Measurements from ENCODE around the gene ANKRD31.
"Not testable (repeated sequence)": the region's sequence is repeated elsewhere in the genome, so short reads cannot be mapped to it uniquely, and the experiment has no call there.

ANKRD31 gene

GRCh38 chr5:75138689-75139088 lies 98.0 kb downstream of the ANKRD31 start:
- DNase-seq = no peak

DNA sequence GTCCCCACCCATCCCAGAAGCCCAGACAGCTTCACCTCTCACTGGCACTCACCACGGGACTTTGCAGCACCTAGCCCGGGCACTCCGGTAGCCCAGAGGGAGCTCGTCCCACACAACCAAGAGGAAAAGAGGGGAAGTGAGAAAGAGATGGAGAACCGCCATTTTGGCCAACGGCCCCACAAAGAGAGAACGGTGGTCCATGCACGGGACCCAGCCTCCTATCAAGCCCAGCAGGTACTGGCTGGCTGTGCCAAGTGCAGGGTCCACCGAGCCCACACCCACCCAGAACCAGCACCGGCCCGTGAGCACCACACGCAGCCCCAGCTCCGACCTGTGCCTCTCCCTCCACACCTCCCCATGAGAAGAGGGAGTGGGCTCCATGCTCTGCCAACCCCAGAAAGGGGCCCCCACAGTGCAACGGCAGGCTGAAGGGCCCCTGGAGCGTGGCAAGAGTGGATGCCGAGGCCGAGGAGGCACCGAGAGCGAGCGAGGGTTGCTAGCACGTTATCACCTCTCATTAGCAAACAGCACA lies 105.8 kb downstream of the ANKRD31 start:
- DNase-seq = no peak

DNA sequence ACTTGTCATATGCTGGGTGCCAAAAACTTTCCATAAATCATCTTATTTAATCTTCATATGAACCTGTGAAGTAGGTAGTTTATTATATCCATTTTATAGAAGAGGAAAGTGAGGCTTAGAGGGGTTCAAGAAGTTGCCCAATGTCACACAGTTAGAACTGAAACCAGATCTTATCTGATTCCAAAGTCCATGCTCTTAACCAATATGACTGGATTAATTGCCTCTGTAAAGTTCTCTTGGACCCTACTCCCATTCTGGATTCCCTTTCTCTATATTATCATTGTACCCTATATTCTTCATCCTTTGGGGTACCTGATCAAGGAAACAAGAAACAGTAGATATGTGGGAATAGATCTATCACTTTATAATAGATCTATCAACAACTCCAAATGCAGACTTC lies 119.8 kb downstream of the ANKRD31 start:
- no peak for DNase-seq

GRCh38 chr5:75114311-75114710 lies 122.4 kb downstream of the ANKRD31 start:
- not testable (repeated sequence) for DNase-seq

DNA sequence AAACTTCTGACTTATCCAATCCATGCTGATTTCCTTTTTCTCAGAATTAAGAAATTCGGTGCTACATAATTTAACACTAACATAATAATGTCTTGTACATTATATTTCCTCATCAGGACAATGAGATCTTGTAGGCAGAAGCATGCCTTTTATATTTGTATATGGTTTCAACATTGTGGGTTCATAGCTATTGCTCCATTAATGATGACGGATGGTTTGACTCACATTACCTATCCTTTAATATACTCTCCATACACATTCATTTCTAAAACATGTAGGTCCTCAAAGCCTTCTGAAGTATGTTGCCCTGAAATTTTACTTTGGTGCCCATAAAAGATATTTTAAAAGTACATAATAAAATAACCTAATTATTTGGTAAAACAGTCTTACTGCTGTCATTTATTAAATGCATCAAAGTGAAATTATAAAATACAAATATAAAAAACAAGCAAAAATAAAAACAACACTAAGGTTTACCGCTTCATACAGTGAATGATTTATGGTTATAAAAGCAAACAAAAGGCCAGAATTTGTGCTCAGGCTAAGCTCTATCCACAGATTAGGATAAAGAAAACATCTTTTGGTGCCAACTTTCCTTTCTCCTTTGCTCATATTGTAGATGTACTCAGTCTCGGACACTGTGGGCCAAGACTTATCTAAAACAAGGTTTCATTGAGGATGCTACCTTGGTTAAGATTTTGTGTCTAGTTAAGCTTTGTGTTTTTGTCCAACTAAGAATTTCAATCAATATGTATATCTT lies 123.1 kb downstream of the ANKRD31 start:
- DNase-seq = no peak

- DNase-seq = no peak
Observed at GRCh38 chr5:75108931-75109596, 127.6 kb downstream of the ANKRD31 start.

DNA sequence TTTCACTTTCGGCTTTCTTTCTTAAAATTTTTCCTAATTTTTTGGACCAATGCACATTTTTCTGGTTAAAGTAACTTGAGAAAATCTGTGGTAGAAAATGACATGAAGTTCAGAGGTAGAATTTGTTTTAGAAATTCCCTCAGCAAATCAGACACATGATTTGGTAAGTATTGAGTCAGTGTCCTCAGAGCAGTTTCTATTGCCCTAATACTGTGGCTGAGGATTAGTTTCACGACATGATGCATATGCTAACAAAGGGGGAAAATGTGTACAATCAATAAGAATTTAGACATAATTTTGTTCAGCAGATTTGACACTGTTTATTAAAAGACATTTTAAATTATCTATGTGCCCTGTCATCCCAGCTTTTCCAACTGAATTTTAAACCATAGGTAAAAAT lies 128.2 kb downstream of the ANKRD31 start:
- DNase-seq = no peak

DNA sequence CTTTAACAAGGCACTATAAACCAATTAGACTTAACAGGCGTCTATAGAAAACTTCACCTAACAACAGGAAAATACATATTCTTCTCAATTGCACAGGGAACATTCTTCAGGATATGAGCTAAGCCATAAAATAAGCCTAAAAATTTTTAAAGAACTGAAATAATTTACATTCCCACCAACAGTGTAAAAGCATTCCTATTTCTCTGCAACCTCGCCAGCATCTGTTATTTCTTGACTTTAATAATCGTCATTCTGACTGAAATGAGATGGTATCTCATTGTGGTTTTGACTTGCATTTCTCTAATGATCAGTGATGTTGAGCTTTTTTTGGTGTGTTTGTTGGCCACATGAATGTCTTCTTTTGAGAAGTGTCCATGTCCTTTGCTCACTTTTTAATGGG lies 140.7 kb downstream of the ANKRD31 start:
- not testable (repeated sequence) for DNase-seq

DNA sequence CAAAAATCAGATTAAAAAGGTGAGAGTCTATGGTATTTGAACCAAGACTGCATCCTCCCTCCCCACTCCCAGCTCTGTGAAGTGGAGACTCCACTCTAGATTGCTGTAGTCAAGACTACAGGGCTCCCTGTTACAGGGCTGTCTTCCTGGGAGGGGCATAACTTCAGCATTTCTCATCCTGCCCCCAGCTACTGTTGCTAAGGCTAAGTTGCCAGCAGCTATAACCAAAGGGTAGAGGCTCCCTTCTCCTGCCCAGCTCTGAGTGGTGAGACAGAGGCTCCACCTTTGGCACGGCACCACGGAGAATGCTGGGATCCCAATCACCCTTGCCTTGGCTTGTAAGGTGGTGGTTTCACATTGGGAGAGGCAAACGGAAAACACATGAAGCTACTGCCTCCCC lies 145.1 kb downstream of the ANKRD31 start:
- DNase-seq = no peak

- DNase-seq = no peak
Observed at GRCh38 chr5:75089662-75090061, 147.0 kb downstream of the ANKRD31 start.

DNA sequence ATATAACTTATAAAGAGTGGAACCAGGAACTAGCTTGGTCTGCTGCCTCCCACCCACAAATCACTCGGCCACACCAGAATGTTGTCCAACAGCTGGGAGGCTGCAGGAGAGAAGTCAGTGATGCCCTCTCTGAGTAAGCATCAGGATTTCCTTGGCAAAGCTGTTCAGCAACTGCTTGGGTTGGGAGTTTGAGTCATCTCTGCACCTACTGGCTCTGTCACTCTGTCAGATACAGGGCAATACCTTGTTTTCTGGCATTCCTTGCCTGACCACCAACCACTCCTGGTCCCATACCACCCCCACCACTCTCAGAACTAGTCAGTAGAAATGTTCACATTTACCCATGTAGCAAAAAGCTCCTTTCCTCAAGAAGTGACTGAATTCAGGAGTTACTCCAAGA lies 147.5 kb downstream of the ANKRD31 start:
- DNase-seq = no peak

GRCh38 chr5:75088648-75089047 lies 148.0 kb downstream of the ANKRD31 start:
- DNase-seq = no peak

GRCh38 chr5:75081510-75081909 lies 155.2 kb downstream of the ANKRD31 start:
- no peak for DNase-seq

GRCh38 chr5:75079346-75079745 lies 157.3 kb downstream of the ANKRD31 start:
- DNase-seq = not testable (repeated sequence)

DNA sequence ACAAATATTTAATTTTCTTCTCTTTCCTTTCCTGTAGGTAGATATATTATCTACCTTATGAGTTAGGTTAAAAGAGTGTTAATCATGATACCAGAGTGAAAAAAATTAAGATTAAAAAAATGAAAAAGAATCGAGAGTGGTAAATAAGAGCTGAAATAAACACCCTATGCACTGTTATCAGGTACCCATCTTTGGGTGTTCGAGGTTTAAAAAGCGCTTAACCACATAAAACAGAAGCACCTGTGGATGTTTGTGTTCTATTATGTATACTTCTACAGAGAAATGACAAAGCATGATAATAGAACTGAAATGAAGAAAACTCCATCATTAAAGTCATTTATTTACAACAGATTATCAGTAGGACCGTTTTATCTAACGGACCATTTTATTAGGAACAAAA lies 158.7 kb downstream of the ANKRD31 start:
- DNase-seq = no peak

GRCh38 chr5:75072061-75072460 lies 164.6 kb downstream of the ANKRD31 start:
- no peak for DNase-seq

- no peak for DNase-seq
Observed at GRCh38 chr5:75071100-75071499, 165.6 kb downstream of the ANKRD31 start.

DNA sequence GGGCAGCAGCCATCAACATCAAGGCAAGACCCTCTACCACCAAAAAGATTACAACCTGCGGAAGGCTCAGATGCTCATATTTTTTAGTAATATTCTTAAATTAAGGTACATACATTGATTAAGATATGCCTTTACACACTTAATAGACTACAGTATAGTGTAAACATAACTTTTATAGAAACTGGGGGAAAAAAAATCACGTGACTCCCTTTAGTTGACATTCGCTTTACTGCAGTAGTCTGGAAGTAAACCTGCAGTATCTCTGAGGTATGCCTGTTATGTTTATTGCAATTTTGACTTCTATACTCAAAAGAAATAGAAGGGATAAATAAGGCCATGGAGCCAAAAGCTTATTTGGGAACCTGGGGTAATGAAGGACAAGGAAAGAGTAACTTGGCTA lies 169.2 kb downstream of the ANKRD31 start:
- DNase-seq = no peak

DNA sequence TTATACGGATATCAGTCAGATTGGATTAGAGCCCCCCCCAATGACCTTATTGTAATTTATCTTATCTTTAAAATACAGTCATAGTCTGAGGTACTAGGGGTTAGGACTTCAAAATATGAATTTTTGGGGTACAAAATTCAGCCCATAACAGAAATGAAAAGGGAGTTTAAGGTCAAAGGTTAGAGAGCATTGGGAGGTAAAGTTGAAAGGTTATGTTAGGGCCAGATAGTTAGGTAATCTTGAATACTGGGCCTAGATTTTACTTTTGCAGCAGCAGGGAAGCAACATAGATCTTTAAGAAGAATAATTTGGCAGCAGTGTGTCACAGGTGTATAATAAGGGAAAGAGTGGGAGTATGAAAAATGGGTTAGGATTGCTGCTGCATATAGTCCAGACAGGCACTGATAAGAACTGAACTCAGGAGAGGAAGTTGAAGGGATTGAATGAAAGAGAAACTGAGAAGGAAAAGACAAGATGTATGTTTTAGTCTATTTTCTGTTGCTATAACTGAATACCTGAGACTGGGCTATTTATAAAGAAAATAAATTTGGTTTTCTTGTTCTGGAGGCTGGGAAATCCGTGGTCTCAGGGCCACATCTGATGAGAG lies 173.7 kb downstream of the ANKRD31 start:
- no peak for DNase-seq

DNA sequence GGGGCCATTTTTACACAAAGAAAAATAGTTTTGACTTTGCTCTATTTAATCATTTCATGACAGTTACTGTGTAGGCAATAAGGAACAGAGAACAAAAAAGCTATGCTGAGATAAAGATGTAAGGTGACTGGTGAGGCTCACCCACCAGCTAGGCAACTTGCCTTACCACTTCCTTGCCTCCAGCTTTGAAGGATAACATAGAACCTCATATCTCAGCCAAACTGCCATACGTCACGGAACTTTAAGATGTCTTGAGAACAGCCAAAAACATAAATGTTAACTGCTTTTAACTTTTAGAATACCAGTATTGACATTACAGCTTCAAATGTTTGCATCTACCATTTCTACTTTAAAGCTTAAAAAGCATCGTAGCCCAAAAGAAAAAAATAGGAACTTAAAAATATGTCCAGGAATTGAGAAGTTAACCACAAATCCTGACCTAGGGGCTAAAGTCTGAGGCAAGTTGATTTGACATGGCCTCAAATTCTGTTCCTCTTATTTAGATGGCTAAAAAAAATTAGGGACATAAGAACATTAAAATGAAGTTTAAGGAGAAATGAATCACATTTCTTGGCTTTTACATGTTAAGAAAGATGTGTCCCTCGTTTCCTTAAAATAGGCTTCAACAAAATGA lies 176.6 kb downstream of the ANKRD31 start:
- no peak for DNase-seq

DNA sequence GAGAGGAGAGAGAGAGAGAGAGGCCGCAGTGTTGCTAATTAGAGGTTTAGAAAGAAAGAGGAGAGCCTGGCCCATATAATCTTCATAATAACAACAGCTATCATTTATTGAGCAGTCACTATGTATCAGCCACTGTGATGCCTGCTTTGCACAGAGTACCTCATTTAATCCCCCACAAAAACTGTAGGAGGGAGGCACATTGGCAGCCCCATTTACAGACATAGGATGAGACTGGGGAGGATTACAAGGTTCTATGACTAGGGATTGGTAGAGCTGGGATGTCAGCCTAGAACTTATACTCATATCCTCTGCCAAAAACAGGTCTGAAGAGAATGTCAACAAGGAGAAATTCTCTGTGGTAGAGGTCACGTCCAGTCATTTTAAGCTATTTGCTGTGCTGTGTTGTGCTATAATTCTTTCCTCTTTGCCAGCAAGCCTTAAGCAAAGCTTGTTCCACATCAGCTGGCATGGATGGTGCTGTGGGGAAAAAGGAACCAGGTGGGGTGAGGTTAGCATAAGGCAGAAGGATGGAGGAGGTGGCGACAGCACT lies 177.6 kb downstream of the ANKRD31 start:
- no peak for DNase-seq

- no peak for DNase-seq
Observed at GRCh38 chr5:75057561-75057960, 179.1 kb downstream of the ANKRD31 start.

DNA sequence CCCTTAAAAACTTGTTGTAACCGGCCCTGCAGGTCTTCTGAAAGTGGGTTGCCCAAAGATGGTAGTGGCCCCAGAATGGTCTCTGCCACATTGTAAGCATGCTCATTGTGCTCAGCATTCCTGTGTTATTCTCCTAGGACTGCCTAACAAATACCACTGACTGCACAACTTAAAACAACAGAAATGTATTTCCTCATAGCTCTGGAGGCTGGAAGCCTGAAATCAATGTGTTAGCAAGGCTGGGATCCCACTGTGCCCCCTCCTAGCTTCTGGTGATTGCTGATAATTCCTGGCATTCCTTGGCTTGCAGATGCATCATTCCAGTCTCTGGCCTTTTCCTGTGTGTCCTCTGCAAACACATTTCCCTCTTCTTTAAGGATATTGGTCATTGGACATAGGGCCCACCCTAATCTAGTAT lies 180.9 kb downstream of the ANKRD31 start:
- no peak for DNase-seq
